Measurements from ENCODE around the gene XKR3. TPM values are rescaled to one million over a fixed set of nuclear protein-coding genes. Genes with fewer than 3 reads are reported as not detected.
"Not testable (repeated sequence)": the region's sequence is repeated elsewhere in the genome, so short reads cannot be mapped to it uniquely, and the experiment has no call there.

Gene XKR3
- not detected for total RNA-seq (ENCODE audit: unreplicated experiment)
- long read RNA-seq, result 0 reads

- H3K27ac Mint-ChIP-seq (ENCODE audit: unreplicated experiment), result no peak within 1 kb of the TSS
- no peaks in the 10 kb centered on the region for H3K36me3 Mint-ChIP-seq (ENCODE audit: low read depth, unreplicated experiment)
- H3K27me3 Mint-ChIP-seq (ENCODE audit: unreplicated experiment), result no peaks in the 10 kb centered on the region
- H3K4me3 Mint-ChIP-seq (ENCODE audit: unreplicated experiment), result no peak within 1 kb of the TSS
- DNase-seq (ENCODE audit: low spot score), result no peak
- H3K9me3 Mint-ChIP-seq (ENCODE audit: unreplicated experiment), result peaks cover 6% of the 10 kb centered on the region
- no peaks in the 10 kb centered on the region for H3K4me1 Mint-ChIP-seq (ENCODE audit: unreplicated experiment)
- no peak for TF ChIP-seq CTCF (IDR thresholded peaks at IDR 0.05; ENCODE audit: unreplicated experiment)
These were observed at the start of gene XKR3 for GRCh38 chr22:16824716-16825687. Gene XKR3 (minus strand): TSS chr22:16825411. CDS start chr22:16808073, 17,338 bp downstream.

- H3K4me1 Mint-ChIP-seq (ENCODE audit: unreplicated experiment); H3K27ac Mint-ChIP-seq (ENCODE audit: unreplicated experiment); H3K9me3 Mint-ChIP-seq (ENCODE audit: unreplicated experiment); H3K27me3 Mint-ChIP-seq (ENCODE audit: unreplicated experiment); H3K36me3 Mint-ChIP-seq (ENCODE audit: low read depth, unreplicated experiment); DNase-seq (ENCODE audit: low spot score); H3K4me3 Mint-ChIP-seq (ENCODE audit: unreplicated experiment): not testable (repeated sequence)
These were observed 44.4 kb upstream of the XKR3 start for GRCh38 chr22:16869640-16870039.

- Mint-ChIP-seq H3K4me3 (ENCODE audit: unreplicated experiment) (no peak overlapping the region), H3K27ac (ENCODE audit: unreplicated experiment) (no peak overlapping the region), H3K36me3 (ENCODE audit: low read depth, unreplicated experiment) (no peaks in the 10 kb centered on the region), H3K4me1 (ENCODE audit: unreplicated experiment) (no peaks in the 10 kb centered on the region), H3K9me3 (ENCODE audit: unreplicated experiment) (no peaks in the 10 kb centered on the region), H3K27me3 (ENCODE audit: unreplicated experiment) (no peaks in the 10 kb centered on the region)
- DNase-seq (ENCODE audit: low spot score), result no peak
- no peak for TF ChIP-seq CTCF (IDR thresholded peaks at IDR 0.05; ENCODE audit: unreplicated experiment)
These were observed 41.0 kb upstream of the XKR3 start for GRCh38 chr22:16866167-16866566.

GRCh38 chr22:16856851-16857250 is 31.6 kb upstream of the XKR3 start:
- not testable (repeated sequence) for H3K4me3 Mint-ChIP-seq (ENCODE audit: unreplicated experiment); DNase-seq (ENCODE audit: low spot score); H3K36me3 Mint-ChIP-seq (ENCODE audit: low read depth, unreplicated experiment); H3K9me3 Mint-ChIP-seq (ENCODE audit: unreplicated experiment); H3K27ac Mint-ChIP-seq (ENCODE audit: unreplicated experiment); H3K4me1 Mint-ChIP-seq (ENCODE audit: unreplicated experiment); H3K27me3 Mint-ChIP-seq (ENCODE audit: unreplicated experiment)

GRCh38 chr22:16854631-16855030 is 29.4 kb upstream of the XKR3 start:
- Mint-ChIP-seq H3K4me3 (ENCODE audit: unreplicated experiment) (no peak overlapping the region), H3K27me3 (ENCODE audit: unreplicated experiment) (peaks cover 2% of the 10 kb centered on the region), H3K36me3 (ENCODE audit: low read depth, unreplicated experiment) (no peaks in the 10 kb centered on the region), H3K4me1 (ENCODE audit: unreplicated experiment) (no peaks in the 10 kb centered on the region), H3K9me3 (ENCODE audit: unreplicated experiment) (no peaks in the 10 kb centered on the region), H3K27ac (ENCODE audit: unreplicated experiment) (no peak overlapping the region)
- DNase-seq (ENCODE audit: low spot score), result no peak
- no peak for TF ChIP-seq CTCF (IDR thresholded peaks at IDR 0.05; ENCODE audit: unreplicated experiment)

GRCh38 chr22:16851268-16851996 is 26.2 kb upstream of the XKR3 start:
- not testable (repeated sequence) for H3K9me3 Mint-ChIP-seq (ENCODE audit: unreplicated experiment); H3K4me1 Mint-ChIP-seq (ENCODE audit: unreplicated experiment); H3K4me3 Mint-ChIP-seq (ENCODE audit: unreplicated experiment); H3K27me3 Mint-ChIP-seq (ENCODE audit: unreplicated experiment); H3K27ac Mint-ChIP-seq (ENCODE audit: unreplicated experiment); DNase-seq (ENCODE audit: low spot score); H3K36me3 Mint-ChIP-seq (ENCODE audit: low read depth, unreplicated experiment)

Measured in endothelial cell (in vitro differentiated cells).